Kasumi-1 (cell line): ENCODE results near the gene RFTN1.

Experiments
- DNase-seq, 2 experiments: peaks; one replicate each; lab custom pipeline; 2025; lab: John Stamatoyannopoulos, UW

The RFTN1 gene

DNA sequence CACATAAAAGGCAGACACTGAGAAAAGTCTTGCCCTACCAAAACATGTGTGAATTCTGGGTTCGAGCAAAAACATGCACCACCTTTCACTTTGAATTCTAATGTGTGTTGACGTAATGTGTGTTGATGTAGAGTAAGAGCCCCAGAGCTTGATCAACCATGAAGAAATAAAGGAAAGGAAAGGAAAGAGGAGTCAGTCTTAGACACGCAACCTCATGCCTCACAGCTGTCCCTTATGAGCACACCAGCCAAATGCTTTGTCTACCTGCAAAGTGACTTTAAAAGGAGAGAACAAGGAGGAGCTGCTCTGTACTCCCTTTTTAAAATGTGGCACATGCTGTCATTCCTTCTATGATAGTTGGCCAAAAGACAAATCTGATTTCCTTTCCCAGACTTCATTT lies 80.8 kb downstream of the RFTN1 start:
- no peak for DNase-seq

DNA sequence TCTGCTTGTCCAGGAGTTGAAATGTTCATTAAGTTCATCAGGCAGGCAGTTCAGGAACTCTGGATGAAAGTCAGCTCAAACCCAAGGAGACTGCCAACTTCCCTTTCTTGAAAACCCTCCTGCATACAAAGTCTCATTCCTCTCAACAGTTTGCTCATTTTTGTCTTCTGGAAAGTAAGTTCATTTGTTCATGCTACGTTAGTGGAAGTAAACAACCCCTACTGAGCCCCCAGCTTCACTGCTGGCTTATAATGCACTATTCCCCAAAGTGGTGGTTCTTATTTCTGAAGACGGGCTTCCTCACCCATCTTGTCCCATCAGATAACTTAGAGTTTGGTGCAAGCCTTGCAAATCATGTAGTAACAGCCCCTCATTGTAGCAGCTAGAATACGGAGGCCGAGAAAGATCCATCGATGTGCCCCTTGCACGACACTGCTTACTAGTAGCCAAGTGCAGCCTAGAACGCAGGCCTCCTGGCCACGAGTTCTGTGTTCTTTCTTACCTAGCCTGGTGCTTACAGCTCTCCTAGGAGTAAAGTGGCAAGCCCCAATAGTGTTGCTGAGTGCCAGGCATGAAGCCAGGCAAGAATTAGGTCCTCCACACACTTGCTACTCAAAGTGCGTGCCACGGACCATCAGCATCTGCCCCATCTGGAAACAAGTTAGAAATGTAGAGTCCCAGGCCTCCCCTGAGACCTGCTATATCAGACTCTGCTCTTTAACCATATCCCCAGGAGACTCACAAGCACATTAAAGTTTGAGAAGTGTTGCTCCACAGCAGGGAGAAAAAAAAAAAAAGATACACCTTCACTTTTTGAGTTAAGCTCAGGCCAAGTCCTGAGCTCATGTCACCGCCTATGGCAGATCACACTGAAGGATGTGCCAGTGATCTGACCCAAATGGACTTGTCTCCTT lies 82.5 kb downstream of the RFTN1 start:
- DNase-seq = no peak

DNA sequence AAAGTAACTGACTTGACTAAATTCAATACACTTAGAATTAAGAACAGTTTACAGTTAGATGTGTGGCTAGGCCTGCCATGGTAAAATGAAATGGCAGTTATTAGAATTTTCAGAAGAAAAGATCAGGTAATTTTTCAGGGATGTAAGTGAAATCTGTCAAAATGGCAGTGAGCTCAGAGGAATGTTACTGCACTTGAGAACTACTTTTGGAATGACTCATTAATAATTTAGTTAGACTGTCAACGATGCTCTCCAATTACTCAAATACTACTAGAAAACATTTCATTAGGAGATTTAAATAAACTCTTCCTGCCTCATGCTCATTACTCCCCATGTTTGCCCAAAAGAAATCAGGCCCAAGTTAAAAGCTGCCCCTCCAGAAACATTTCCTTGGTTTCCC lies 84.4 kb downstream of the RFTN1 start:
- DNase-seq = no peak

DNA sequence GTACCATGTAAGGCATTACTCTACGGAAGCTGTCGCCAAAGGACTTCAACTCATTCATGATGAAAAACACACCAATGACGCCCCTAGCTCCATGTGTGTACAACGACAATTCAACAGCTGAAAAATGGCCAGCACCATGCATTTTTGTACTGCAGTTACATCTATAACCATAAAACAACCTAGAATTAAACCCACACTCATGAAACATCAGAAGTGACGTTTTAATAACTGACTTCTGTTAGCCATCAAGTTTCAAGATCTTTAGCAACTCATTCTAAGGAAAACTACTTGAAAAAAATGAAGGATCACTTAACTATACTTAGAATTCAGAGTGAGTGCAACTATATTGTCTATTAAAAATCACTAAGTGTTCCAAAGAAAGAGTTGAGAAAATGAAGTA lies 84.9 kb downstream of the RFTN1 start:
- no peak for DNase-seq

DNA sequence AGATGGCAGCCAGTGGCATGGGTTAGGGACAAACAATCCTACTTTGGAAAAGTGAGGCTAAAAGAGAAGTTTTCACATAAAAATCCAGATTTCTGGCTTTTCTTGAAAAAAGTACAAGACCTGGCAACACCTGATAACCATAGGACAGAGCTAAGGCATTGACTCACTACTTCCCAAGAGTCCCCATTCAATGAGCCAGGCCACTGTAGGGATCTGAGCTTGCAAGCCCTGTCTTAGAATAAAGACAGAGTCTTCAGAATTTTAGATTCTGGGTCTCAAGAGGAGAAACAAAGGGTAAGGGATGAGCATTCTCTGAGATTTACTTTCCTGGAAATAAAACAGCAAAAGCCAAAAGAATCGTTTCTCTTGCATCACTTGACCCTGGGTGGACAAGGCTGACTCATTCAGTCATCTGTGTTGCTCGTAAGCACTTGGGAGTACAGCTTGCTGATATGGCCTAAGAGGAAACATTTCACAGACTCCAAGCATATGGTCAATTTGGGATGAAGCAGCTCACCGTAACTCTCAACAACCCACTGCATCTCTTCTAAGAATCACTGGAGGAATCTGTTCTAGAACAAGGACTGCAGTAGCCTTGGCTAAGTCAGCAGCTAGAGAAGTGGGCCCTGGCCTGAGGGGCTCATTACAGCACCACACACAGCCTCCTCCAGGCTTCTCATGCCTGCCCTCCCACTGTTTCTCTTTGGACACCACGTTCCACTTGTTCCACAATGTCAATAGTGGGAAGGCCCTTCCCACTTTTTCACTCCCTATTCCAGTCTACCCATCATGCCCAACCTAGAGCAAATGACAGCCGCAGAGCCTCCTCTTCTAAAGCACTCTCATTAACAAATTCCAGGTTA lies 86.2 kb downstream of the RFTN1 start:
- DNase-seq = no peak

DNA sequence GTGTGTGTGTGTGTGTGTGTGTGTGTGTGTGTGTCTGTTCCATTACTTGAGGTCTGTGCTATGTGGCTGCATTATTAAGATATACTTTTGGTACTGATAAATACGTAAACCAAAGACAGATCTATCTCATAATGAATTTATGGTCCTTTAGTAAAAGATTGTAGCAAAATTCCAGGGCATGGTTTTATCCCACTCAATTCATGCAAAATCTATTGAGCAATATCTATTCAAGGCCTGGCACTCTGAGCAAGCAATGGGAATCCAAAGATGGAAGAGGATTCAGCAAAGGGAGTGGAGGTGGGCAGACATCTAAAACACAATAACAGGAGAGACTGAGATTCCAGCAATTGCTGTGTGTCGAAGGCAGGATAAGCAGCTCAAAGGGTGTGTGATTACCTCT lies 86.8 kb downstream of the RFTN1 start:
- no peak for DNase-seq

DNA sequence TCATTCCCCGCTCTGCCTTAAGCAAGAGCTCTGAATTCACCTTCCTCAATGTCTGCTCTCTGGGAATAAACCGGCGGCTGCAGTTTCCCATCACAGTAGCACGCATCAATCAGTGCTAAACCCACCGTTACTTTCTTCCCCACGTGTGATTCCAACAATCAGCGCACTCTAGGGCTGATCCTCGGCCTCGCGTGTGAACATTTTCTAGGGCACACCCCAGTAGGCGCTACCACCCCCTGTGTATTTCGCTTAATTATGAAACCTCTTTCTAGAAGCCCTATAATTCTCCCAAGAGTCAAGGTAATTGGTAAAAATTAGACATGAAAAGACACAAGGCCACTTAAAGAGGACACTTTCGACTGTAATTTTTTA lies 87.5 kb downstream of the RFTN1 start:
- DNase-seq = no peak

DNA sequence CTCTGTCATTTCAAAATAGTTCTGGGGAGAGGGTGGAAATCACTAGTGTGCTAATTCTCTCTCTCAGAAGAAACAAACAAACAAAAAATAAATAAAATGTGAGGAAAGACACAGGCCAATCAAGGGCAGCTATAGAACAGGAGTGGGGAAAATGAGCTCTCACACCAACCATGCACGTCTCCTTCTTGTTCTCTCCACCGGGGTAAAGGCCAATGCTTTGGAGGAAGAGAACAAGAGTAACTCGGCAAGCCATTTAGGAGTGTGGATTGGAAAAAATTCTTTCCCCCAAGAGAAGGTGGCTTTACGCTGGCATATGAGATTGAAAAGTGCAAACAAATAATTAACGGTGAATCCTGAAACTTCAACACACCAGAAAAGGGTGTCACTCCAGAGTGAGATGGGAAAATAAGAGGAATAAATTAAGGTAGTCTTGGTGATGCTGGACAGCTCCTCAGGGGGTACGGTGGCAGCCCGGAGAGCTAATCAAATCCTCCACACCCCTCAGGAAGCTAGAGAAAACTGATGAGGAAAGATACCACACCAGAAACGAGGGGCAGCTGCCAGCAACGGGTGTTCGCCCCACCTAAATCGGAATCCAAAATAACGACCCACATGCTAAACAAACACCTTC lies 88.0 kb downstream of the RFTN1 start:
- no peak for DNase-seq

DNA sequence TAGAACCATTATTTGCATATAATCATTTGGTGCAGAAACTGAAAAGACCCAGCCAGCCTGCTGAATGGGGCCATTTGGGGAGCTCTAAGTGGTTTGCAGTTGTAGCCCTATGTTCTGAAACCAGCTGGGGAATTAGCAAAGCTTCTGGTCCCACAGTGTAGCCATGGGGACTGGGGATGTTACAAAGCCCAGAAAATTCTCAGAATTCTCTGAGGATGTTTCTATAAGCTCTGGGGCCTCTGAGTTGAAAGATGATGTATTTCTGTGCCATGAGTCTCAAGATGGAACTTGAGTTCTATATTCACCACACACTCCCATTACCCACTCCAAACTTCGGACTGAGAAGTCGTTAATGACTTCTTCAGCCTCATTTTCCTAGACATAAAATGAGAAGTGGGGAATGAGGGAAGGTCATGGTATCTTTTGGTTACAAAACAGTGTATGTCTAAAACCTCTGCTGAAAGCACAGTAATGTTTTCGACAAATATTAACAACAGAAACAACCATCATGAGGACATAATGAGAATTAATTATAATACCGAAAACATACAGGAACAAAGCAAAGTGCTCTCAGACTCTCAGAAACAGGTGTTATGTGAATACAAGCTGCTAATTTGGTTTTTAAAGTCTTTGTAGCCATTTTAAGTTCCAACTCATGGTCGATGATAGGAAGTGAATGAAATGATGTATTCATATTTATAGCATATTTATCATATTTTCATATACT lies 89.4 kb downstream of the RFTN1 start:
- DNase-seq = no peak

DNA sequence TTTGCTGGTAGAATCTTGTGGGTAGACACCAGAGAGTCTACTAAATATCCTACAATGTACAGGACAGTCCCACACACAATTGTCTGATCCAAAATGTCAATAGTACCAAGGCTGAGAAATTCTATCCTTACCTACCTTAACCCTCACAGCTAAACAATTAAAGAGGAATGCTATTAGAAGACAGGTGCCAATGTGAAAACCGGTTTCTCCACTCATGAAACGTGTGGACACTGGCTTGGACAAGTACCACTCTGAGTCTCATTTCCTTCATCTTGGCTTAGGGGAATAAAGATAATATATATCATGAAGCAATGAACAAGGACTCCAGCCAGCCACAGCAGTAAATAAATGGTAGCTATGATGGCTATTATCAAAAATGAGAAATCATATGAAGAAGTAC lies 90.2 kb downstream of the RFTN1 start:
- no peak for DNase-seq

DNA sequence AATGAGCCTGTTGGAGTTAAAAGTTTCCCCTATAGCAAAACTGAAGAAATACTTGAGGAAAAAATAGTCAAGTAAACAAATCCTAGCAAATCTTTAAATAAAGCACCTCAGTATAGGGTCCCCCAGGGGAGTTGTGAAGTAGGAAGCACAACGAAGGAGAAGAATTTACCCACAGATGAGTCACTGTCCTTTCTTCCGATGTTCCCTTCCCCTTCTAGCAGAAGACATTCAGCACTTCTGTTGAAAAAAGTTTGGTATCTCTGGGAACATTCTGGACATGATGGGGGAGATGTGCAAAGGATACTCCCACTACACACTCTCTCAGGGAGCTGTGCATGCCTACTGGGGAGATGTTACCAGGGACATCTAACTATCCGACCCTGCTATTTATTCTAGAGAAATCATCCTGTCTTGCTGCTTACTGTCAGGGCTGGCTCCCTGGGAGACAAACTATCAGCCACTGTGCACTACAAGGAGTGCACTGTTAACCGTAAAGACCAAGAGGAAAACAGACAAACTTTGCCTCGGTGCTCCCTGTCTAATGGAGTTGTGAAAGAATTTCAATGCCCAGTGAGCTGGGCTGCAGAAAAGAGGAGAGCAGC lies 93.8 kb downstream of the RFTN1 start:
- peak; percentile 50 to 61 for DNase-seq

DNA sequence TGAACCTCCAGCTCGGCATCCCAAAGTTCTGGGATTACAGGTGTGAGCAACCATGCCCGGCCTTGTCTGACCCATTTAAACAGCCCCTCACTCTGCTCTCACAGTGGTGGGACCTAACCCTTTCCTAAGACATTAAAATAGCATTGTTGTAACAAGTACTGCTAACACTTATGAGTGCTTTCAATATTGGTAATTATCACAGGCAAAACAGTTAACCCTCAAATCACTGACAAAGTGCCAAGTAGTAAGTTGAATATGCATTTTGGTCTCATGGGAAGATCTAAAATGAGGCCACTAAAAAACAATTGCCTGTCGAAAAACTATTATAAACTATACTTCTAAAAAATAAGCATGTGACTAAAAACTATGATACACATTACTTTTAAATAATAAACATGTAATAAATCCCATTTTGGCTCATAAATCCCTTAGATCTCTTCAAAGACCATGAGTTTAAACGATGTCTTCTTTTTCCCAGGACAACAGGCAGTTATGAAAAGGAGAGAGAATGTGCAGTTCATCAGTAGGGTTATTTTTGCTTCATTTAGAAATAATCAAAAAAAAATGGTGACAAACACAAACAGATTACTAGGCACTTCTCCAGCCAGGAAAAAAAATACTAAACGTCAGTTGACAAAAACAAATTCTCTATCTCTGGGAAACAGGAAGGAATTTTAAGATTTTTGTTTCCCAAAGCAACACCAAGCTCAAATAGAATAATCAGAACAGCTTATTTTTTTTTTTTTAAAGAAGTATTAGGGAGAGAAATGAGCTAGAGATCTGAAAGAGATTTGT lies 95.4 kb downstream of the RFTN1 start:
- no peak for DNase-seq

DNA sequence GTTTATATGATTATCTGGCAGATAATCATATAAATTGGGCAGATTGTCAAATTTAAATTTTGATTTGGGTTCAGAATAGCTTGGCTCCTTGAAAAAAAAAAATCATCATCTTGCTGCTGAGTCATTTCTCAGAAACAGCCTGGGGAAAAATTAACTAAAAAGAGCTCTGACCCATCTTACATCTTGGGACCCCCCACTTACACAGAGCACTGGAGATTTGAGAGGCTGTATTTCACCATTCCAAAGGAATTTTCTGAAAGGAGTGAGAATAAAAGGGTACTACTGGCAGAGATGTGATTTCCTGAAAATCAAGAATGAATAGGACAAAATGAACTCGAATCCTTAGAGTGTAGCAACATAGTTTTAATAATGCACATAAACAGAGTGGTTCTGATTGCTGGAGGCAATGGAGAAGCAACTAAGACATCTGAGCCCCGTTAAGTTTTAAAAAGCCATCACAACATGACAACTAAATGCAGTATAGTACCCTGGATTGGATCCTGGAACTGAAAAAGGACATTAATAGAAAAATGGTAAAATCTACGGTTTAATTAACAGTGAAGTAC lies 97.5 kb downstream of the RFTN1 start:
- no peak for DNase-seq

DNA sequence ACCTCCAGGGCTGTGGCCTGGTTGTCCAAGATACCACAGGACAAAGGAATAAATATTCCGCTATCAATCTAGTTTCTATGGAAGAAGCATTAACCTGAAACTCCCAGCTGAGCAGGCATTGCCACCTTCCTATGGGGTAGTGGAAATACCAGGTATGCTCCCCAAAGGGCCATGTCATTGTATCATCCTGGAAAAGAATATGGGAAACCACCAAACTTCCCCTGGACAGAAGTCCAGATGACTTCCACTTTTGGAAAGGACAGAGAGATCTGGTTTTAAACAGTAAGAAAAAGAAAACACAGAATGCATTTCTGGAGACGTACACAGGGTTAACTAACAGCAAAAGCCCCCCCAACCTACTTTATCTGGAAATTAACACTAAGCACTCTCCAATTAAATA lies 100.2 kb downstream of the RFTN1 start:
- no peak for DNase-seq

DNA sequence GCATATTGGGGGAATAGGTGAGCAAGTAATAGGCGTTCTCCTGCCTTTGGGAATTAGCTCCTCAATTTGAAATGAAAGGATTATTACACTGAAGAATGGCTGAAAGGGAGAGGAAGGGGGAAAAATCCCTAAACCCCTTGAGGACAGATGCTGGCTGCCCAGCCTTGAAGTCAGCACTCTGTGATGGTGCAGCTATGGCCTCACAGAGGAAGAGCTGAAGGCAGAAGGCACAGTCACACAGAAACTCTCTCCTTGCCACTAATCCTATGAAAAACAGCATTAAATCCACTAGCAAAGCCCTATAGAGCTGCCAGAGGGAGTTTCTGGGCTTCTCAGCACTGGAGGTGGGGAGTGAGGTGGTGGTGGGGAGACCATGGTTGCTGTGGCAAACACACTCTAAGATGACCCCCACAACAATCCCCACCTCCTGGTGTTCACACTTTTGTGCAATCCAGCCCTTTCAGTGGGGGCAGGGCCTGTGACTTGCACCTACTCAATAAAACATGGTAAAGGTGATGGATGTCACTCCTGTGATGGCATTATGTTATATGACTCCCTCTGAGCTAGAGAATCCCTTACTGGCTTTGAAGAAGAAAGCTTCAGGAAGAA lies 101.2 kb downstream of the RFTN1 start:
- no peak for DNase-seq

DNA sequence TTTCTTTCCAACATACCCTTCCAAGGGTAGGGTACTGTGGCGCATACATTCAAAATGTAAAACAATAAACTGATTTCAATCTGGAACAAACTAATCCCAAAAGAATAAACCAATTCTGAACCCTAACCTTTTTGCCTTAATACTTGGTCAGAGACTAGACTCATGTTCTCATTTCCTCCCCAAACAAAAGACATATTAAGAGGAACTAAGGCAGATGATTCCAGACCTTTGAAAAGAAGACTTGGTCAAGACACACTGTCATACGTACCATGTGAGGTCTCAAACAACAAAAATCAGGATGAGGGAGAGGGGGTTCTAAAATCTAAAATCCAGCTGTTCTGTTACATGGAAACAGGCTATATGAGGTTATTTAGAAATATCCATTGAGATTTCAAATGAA lies 102.1 kb downstream of the RFTN1 start:
- no peak for DNase-seq

DNA sequence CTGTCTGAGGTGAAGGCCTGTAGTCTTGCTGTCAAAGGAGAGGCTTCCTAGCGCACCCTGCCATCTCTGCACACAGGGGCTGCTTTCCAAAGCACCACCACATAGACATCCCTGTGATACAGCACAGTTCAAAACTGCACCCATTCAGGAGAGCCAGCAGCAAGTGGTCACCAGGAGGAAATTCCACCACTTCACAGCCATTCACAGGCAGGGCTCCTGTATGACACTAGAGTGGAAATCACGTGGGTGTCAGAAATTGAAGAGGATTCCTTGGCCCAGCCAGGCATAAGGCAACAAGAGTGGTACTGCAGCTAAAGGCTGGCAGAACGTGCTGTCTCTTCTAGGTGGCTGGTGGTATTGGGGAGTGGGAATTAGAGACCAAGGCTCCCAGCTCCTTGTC lies 102.8 kb downstream of the RFTN1 start:
- DNase-seq = no peak

DNA sequence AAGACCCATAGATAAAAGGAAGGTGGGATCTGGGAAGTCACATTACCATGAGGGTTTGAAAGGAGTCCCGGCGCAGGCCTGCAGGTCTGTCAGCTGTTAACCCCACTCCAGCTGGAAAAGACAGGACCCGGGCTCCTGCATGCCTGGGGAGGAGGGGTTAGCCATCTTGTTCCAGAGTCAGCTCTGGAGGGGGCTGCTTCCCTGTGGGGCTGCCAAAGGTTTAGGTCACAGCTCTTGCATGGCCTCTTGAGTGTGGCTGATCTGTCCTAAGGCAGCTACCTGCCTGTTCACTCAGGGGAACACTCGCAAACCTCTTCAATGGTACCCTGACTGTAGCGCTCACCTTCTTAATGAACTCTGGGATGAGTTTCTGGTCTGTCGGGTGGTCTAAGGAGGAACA lies 104.5 kb downstream of the RFTN1 start:
- no peak for DNase-seq

DNA sequence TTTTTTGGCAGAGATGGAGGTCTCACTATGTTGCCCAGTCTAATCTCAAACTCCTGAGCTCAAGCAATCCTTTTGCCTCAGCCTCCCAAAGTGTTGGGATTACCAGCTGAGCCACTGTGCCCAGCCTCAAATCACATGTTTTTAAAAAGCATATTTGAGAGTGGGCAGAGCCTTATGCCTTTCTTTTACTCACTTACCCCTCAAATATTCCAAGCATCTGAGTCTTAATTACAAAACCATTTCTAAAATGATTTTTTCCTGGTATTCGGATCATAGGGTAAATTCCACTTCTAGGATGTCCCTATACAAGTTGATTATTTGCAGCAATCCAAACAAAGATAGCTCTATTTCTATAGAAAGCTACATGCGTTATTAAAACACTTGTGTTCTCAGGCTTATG lies 106.1 kb downstream of the RFTN1 start:
- DNase-seq = no peak

DNA sequence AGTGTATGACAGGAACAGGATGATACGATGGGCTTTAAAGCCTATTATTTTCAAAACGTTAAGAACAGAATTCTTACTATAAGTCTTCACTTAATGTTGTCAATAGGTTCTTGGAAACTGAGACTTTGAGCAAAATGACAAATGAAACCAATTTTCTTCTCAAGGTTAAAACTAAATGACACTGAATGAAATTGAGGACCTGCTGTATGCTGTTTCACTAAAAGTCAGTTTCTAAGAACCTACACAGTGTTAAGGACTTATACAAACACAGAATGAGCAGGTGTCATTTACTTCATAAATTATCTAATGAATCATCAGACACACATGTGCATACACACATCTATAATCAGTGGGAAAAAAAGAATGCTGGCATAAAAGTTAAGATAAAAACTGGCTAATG lies 106.9 kb downstream of the RFTN1 start:
- no peak for DNase-seq
